ENCODE results near the gene DNAH17. TPM values are rescaled to one million over a fixed set of nuclear protein-coding genes. Genes with fewer than 3 reads are reported as not detected.

The DNAH17 gene
- total RNA-seq, 2 donors from 2014 or later = 0.58 to 1.4 TPM

GRCh38 chr17:78403822-78404221 lies 173.4 kb downstream of the DNAH17 start:
- ATAC-seq = no peak
- no peak for DNase-seq (ENCODE audit: low spot score in 2 of 2)
- Mint-ChIP-seq H3K27ac (peak overlapping the region; percentile 7 to 40), H3K9me3 (no peaks in the 10 kb centered on the region), H3K36me3 (peaks cover 12 to 29% of the 10 kb centered on the region in 2 donors)

GRCh38 chr17:78401891-78402290 lies 175.3 kb downstream of the DNAH17 start:
- ATAC-seq (no peak), DNase-seq (ENCODE audit: low spot score in 2 of 2) (no peak)
- peak overlapping the region; percentile 44 to 63 for H3K27ac Mint-ChIP-seq
- no peaks in the 10 kb centered on the region for H3K9me3 Mint-ChIP-seq
- H3K36me3 Mint-ChIP-seq = peaks cover 12 to 29% of the 10 kb centered on the region in 2 donors

GRCh38 chr17:78401246-78401645 lies 175.9 kb downstream of the DNAH17 start:
- Mint-ChIP-seq H3K9me3 (no peaks in the 10 kb centered on the region), H3K36me3 (peaks cover 12 to 33% of the 10 kb centered on the region in 2 donors), H3K27ac (peak overlapping the region; percentile 44 to 63)
- DNase-seq (ENCODE audit: low spot score in 2 of 2) = no peak
- ATAC-seq = no peak

GRCh38 chr17:78400581-78401240 lies 176.5 kb downstream of the DNAH17 start:
- Mint-ChIP-seq H3K9me3 (no peaks in the 10 kb centered on the region), H3K36me3 (peaks cover 16 to 34% of the 10 kb centered on the region in 2 donors), H3K27ac (peak overlapping the region; percentile 44 to 68)
- DNase-seq (ENCODE audit: low spot score in 2 of 2) (no peak), ATAC-seq (peak in 1 of 2 donors; percentile 64)

GRCh38 chr17:78399693-78400144 lies 177.5 kb downstream of the DNAH17 start:
- no peak for ATAC-seq
- DNase-seq (ENCODE audit: low spot score in 2 of 2) = no peak
- no peak overlapping the region for H3K27ac Mint-ChIP-seq
- H3K9me3 Mint-ChIP-seq = no peaks in the 10 kb centered on the region
- peaks cover 20 to 26% of the 10 kb centered on the region in 2 donors for H3K36me3 Mint-ChIP-seq

GRCh38 chr17:78399028-78399692 lies 178.0 kb downstream of the DNAH17 start:
- H3K9me3 Mint-ChIP-seq = no peaks in the 10 kb centered on the region
- peaks cover 23 to 24% of the 10 kb centered on the region in 2 donors for H3K36me3 Mint-ChIP-seq
- H3K27ac Mint-ChIP-seq = peak overlapping the region in 1 of 2 donors; percentile 22
- DNase-seq (ENCODE audit: low spot score in 2 of 2) (no peak), ATAC-seq (no peak)

GRCh38 chr17:78398390-78398789 lies 178.8 kb downstream of the DNAH17 start:
- peak overlapping the region in 1 of 2 donors; percentile 33 for H3K27ac Mint-ChIP-seq
- no peak for DNase-seq (ENCODE audit: low spot score in 2 of 2)
- no peaks in the 10 kb centered on the region for H3K9me3 Mint-ChIP-seq
- peaks cover 18 to 20% of the 10 kb centered on the region in 2 donors for H3K36me3 Mint-ChIP-seq
- ATAC-seq = no peak

- no peak for DNase-seq (ENCODE audit: low spot score in 2 of 2)
- no peaks in the 10 kb centered on the region for H3K9me3 Mint-ChIP-seq
- peak overlapping the region; percentile 33 to 56 for H3K27ac Mint-ChIP-seq
- H3K36me3 Mint-ChIP-seq = peaks cover 12 to 15% of the 10 kb centered on the region in 2 donors
- ATAC-seq = no peak
These were observed 179.5 kb downstream of the DNAH17 start for GRCh38 chr17:78397681-78398101.

- peak overlapping the region; percentile 56 to 57 for H3K27ac Mint-ChIP-seq
- no peaks in the 10 kb centered on the region for H3K9me3 Mint-ChIP-seq
- DNase-seq (ENCODE audit: low spot score in 2 of 2) (no peak), ATAC-seq (no peak)
- peaks cover 12 to 13% of the 10 kb centered on the region in 2 donors for H3K36me3 Mint-ChIP-seq
These were observed 180.5 kb downstream of the DNAH17 start for GRCh38 chr17:78396441-78397337.

- ATAC-seq (no peak), DNase-seq (ENCODE audit: low spot score in 2 of 2) (no peak)
- peak overlapping the region; percentile 6 to 29 for H3K27ac Mint-ChIP-seq
- no peaks in the 10 kb centered on the region for H3K9me3 Mint-ChIP-seq
- H3K36me3 Mint-ChIP-seq = peaks cover 12 to 22% of the 10 kb centered on the region in 2 donors
These were observed 182.0 kb downstream of the DNAH17 start for GRCh38 chr17:78395155-78395554.

- Mint-ChIP-seq H3K36me3 (peaks cover 12 to 29% of the 10 kb centered on the region in 2 donors), H3K27ac (no peak overlapping the region), H3K9me3 (no peaks in the 10 kb centered on the region)
- DNase-seq (ENCODE audit: low spot score in 2 of 2) (no peak), ATAC-seq (no peak)
These were observed 183.0 kb downstream of the DNAH17 start for GRCh38 chr17:78394209-78394608.

- Mint-ChIP-seq H3K36me3 (peaks cover 12 to 35% of the 10 kb centered on the region in 2 donors), H3K9me3 (no peaks in the 10 kb centered on the region), H3K27ac (no peak overlapping the region)
- ATAC-seq (no peak), DNase-seq (ENCODE audit: low spot score in 2 of 2) (no peak)
These were observed 183.6 kb downstream of the DNAH17 start for GRCh38 chr17:78393575-78393974.

GRCh38 chr17:78392295-78392694 lies 184.9 kb downstream of the DNAH17 start:
- Mint-ChIP-seq H3K9me3 (no peaks in the 10 kb centered on the region), H3K27ac (peak overlapping the region; percentile 28 to 77), H3K36me3 (peaks cover 12 to 45% of the 10 kb centered on the region in 2 donors)
- no peak for ATAC-seq
- no peak for DNase-seq (ENCODE audit: low spot score in 2 of 2)

- ATAC-seq (no peak), DNase-seq (ENCODE audit: low spot score in 2 of 2) (no peak)
- peak overlapping the region; percentile 28 to 81 for H3K27ac Mint-ChIP-seq
- peaks cover 12 to 48% of the 10 kb centered on the region in 2 donors for H3K36me3 Mint-ChIP-seq
- no peaks in the 10 kb centered on the region for H3K9me3 Mint-ChIP-seq
These were observed 185.4 kb downstream of the DNAH17 start for GRCh38 chr17:78391843-78392242.

GRCh38 chr17:78391051-78391431 lies 186.2 kb downstream of the DNAH17 start:
- no peaks in the 10 kb centered on the region for H3K9me3 Mint-ChIP-seq
- peaks cover 15 to 50% of the 10 kb centered on the region in 2 donors for H3K36me3 Mint-ChIP-seq
- H3K27ac Mint-ChIP-seq = peak overlapping the region; percentile 28 to 81
- no peak for DNase-seq (ENCODE audit: low spot score in 2 of 2)
- ATAC-seq = no peak

GRCh38 chr17:78390241-78391050 lies 186.8 kb downstream of the DNAH17 start:
- Mint-ChIP-seq H3K27ac (peak overlapping the region; percentile 81 to 99), H3K36me3 (peaks cover 12 to 55% of the 10 kb centered on the region in 2 donors), H3K9me3 (no peaks in the 10 kb centered on the region)
- DNase-seq (ENCODE audit: low spot score in 2 of 2) = no peak
- no peak for ATAC-seq

All from activated naive CD4-positive, alpha-beta T cell treated with anti-CD3 and anti-CD28 coated beads, Interleukin-2, amount 50 U/mL, for 72 hours (primary cell).